Measurements from ENCODE around the gene EMID1.

EMID1 gene

GRCh38 chr22:29201782-29202181 lies 3.9 kb upstream of the EMID1 start (continued):
- TF ChIP-seq, protein P1, sequence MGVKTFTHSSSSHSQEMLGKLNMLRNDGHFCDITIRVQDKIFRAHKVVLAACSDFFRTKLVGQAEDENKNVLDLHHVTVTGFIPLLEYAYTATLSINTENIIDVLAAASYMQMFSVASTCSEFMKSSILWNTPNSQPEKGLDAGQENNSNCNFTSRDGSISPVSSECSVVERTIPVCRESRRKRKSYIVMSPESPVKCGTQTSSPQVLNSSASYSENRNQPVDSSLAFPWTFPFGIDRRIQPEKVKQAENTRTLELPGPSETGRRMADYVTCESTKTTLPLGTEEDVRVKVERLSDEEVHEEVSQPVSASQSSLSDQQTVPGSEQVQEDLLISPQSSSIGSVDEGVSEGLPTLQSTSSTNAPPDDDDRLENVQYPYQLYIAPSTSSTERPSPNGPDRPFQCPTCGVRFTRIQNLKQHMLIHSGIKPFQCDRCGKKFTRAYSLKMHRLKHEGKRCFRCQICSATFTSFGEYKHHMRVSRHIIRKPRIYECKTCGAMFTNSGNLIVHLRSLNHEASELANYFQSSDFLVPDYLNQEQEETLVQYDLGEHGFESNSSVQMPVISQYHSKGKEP (tag by site-specific recombination; IDR thresholded peaks at IDR 0.05) = no peak
- TF ChIP-seq ZNF174 (tag by site-specific recombination; IDR thresholded peaks at IDR 0.05) = no peak

DNA sequence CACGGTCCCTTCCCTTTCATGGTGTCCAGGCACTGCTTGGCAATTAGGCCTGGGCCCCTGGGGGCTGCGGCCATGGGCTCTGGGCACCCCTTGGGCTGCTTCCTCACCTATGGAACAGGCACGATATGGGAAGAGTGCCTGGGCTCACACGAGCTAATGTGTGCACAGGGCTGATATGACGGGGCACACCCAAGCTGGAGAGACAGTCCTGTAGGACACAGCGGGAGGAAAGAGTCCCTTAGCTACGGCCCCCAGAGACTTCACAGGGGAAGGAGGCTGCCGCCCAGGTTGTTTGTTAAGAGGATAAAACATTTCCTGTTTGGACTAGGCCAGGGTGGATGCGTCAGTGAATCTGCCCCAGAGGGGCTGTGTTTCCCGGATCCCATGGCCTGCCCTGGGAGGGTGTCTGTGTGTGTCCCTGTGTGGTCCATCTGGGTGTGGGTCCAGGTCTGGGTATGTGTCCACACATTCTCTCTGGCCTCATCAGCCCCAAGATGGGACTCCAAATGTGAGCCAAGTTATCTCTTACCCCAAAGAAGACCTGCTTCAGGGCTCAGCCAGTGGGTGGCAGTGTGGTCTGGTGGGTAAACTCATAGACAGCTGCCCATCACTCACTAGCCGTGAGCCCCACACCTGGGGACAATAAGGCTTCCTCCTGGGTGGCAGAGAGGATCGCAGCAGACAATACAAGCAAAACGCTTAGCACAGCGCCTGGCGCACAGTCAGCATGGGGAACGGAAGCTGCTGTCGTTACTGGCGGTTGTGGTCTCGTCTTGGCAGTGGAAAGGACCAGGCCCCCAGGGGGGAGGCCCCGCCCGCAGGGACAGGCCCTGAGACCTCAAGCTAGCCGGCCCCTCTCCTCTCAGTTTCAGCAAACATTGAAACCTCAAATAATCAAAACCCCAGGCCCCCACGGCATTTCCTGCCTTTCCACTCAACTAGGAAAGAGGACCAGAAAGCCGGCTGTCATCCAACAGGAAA lies 3.2 kb upstream of the EMID1 start:
- H3K27ac ChIP-seq (ENCODE audit: extremely low read depth, low read depth, low read length) = no peak overlapping the region
- no peaks in the 10 kb centered on the region for H3K9me3 ChIP-seq (ENCODE audit: control insufficient read depth, insufficient read depth, low read depth, low read length)
- TF ChIP-seq ZIC2 (tag by site-specific recombination; IDR thresholded peaks at IDR 0.05) (peak; percentile 50), GLIS1 (tag by site-specific recombination; IDR thresholded peaks at IDR 0.05) (peak; percentile 71), HOXA7 (CRISPR knock-in tag; IDR thresholded peaks at IDR 0.05; ENCODE audit: borderline replicate concordance) (no peak)
- TF ChIP-seq, protein P2, sequence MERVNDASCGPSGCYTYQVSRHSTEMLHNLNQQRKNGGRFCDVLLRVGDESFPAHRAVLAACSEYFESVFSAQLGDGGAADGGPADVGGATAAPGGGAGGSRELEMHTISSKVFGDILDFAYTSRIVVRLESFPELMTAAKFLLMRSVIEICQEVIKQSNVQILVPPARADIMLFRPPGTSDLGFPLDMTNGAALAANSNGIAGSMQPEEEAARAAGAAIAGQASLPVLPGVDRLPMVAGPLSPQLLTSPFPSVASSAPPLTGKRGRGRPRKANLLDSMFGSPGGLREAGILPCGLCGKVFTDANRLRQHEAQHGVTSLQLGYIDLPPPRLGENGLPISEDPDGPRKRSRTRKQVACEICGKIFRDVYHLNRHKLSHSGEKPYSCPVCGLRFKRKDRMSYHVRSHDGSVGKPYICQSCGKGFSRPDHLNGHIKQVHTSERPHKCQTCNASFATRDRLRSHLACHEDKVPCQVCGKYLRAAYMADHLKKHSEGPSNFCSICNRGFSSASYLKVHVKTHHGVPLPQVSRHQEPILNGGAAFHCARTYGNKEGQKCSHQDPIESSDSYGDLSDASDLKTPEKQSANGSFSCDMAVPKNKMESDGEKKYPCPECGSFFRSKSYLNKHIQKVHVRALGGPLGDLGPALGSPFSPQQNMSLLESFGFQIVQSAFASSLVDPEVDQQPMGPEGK (tag by site-specific recombination; IDR thresholded peaks at IDR 0.05) = peak; percentile 34; the same call in 1 of the 2 replicates
- POLR2A ChIA-PET = interaction anchor here (0.5 to 1.0 kb wide), 3 partner anchors 10 to 250 kb away, joined by 3 to 4 read pairs (median 3); no protein-coding TSS in a partner anchor
- no peaks in the 10 kb centered on the region for H3K4me1 ChIP-seq (ENCODE audit: control insufficient read depth, insufficient read depth, low read length)
- H3K36me3 ChIP-seq (ENCODE audit: control insufficient read depth in 2 of 2, insufficient read depth in 1 of 2, low read length in 2 of 2) = no peaks in the 10 kb centered on the region
- H3K4me3 ChIP-seq (ENCODE audit: low read depth, low read length) = no peak overlapping the region
- CTCF ChIA-PET = interaction anchor here (0.6 to 5.5 kb wide), 15 partner anchors 9 to 699 kb away, joined by 3 to 44 read pairs (median 3); no protein-coding TSS in a partner anchor

GRCh38 chr22:29203488-29204454 lies 1.9 kb upstream of the EMID1 start:
- POLR2A ChIA-PET = interaction anchor here (0.5 to 0.6 kb wide), 2 partner anchors 17 to 252 kb away, joined by 3 to 4 read pairs; no protein-coding TSS in a partner anchor
- no peaks in the 10 kb centered on the region for H3K36me3 ChIP-seq (ENCODE audit: control insufficient read depth in 2 of 2, insufficient read depth in 1 of 2, low read length in 2 of 2)
- no peaks in the 10 kb centered on the region for H3K9me3 ChIP-seq (ENCODE audit: control insufficient read depth, insufficient read depth, low read depth, low read length)
- TF ChIP-seq ZNF768 (tag by site-specific recombination; IDR thresholded peaks at IDR 0.05) (0 out of 2 replicates have a peak, but pooled peaks have one; percentile 18), ZFP69B (tag by site-specific recombination; IDR thresholded peaks at IDR 0.05) (no peak)
- TF ChIP-seq, protein P3, sequence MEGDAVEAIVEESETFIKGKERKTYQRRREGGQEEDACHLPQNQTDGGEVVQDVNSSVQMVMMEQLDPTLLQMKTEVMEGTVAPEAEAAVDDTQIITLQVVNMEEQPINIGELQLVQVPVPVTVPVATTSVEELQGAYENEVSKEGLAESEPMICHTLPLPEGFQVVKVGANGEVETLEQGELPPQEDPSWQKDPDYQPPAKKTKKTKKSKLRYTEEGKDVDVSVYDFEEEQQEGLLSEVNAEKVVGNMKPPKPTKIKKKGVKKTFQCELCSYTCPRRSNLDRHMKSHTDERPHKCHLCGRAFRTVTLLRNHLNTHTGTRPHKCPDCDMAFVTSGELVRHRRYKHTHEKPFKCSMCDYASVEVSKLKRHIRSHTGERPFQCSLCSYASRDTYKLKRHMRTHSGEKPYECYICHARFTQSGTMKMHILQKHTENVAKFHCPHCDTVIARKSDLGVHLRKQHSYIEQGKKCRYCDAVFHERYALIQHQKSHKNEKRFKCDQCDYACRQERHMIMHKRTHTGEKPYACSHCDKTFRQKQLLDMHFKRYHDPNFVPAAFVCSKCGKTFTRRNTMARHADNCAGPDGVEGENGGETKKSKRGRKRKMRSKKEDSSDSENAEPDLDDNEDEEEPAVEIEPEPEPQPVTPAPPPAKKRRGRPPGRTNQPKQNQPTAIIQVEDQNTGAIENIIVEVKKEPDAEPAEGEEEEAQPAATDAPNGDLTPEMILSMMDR (tag by site-specific recombination; IDR thresholded peaks at IDR 0.05) = peak; percentile 15; the same call in 1 of the 2 replicates
- no peak overlapping the region for H3K27ac ChIP-seq (ENCODE audit: extremely low read depth, low read depth, low read length)
- CTCF ChIA-PET = interaction anchor here (0.6 to 5.5 kb wide), 9 partner anchors 10 to 1170 kb away, joined by 3 to 44 read pairs (median 4); no protein-coding TSS in a partner anchor
- H3K4me3 ChIP-seq (ENCODE audit: low read depth, low read length) = no peak overlapping the region
- H3K4me1 ChIP-seq (ENCODE audit: control insufficient read depth, insufficient read depth, low read length) = no peaks in the 10 kb centered on the region
